ENCODE data around the gene ELOVL7. TPM values are rescaled to one million over a fixed set of nuclear protein-coding genes. Genes with fewer than 3 reads are reported as not detected.

Gene ELOVL7
- total and polyA plus RNA-seq, 2 of the 8 experiments (the other 6 are each of a cell fraction or from before 2014, with no cell fraction given) = 3.1 to 5.1 TPM

DNA sequence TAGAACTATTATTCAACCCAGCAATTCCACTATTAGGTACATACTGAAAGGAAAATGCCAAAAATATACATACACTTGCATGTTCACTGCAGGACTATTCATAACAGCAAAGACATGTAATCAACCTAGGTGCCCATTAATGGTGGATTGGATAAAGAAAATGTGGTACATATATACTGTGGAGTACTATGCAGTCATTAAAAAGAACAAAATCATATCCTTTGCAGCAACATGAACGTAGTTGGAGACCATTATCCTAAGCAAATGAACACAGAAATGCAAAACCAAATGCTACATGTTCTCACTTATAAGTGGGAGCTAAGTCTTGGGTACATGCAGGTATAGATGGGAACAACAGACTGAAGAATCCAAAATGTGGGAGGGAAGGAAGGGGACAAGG lies 67.7 kb downstream of the ELOVL7 start:
- FAIRE-seq (no peak), DNase-seq (ENCODE audit: low read depth in 1 of 2, low spot score in 2 of 2) (no peak)
- Histone ChIP-seq H2AK5ac (ENCODE audit: low read depth, low read length) (no peak overlapping the region), H3K9me3 (ENCODE audit: insufficient read depth in 2 of 2, low read depth in 1 of 2, low read length in 1 of 2) (peaks cover 0 to 2% of the 10 kb centered on the region in 2 experiments; a peak in 1 of 4 replicates), H3K14ac (ENCODE audit: insufficient read length) (no peak overlapping the region), H2BK20ac (ENCODE audit: low read length) (no peak overlapping the region), H3K18ac (ENCODE audit: extremely low read depth, low read length) (no peak overlapping the region), H3K36me3 (ENCODE audit: control insufficient read depth in 2 of 4, insufficient read depth in 4 of 4, low read length in 3 of 4) (no peaks in the 10 kb centered on the region), H3K4me1 (replicated peaks in 1 of 4; ENCODE audit: control insufficient read depth in 3 of 4, insufficient read depth in 4 of 4, low read length in 3 of 4) (peaks cover 0 to 4% (median 2%) of the 10 kb centered on the region in 4 experiments; a peak in 2 of 7 replicates), H3K79me1 (ENCODE audit: low read depth, low read length) (no peaks in the 10 kb centered on the region), H4K8ac (ENCODE audit: extremely low read depth, insufficient read depth, low read length) (no peak overlapping the region), H3K27ac (ENCODE audit: low read depth, low read length) (no peak overlapping the region), H3K23me2 (ENCODE audit: low read depth, low read length) (no peaks in the 10 kb centered on the region), H3K4ac (replicated peaks; ENCODE audit: insufficient read length, low read depth, low read length) (no peak overlapping the region), H3K9ac (replicated peaks in 1 of 4; ENCODE audit: extremely low read depth in 1 of 4, low read depth in 3 of 4, low read length in 3 of 4) (no peak overlapping the region), H4K20me1 (replicated peaks in 1 of 2; ENCODE audit: control insufficient read depth in 1 of 2, insufficient read depth in 2 of 2, low read length in 2 of 2) (no peaks in the 10 kb centered on the region), H3K79me2 (ENCODE audit: control insufficient read depth in 1 of 2, insufficient read depth in 2 of 2, low read length in 2 of 2) (no peaks in the 10 kb centered on the region), H3K4me2 (ENCODE audit: insufficient read depth in 1 of 2, low read depth in 2 of 2, low read length in 2 of 2) (no peak overlapping the region), H2BK15ac (ENCODE audit: low read length) (no peak overlapping the region), H4K5ac (ENCODE audit: insufficient read length, low read depth, low read length) (no peak overlapping the region), H3K23ac (ENCODE audit: insufficient read length) (no peak overlapping the region), H4K91ac (replicated peaks; ENCODE audit: insufficient read length, low read length) (no peak overlapping the region), H2AFZ (ENCODE audit: low read length) (no peak overlapping the region), H2BK12ac (ENCODE audit: low read depth, low read length) (no peak overlapping the region), H2BK120ac (replicated peaks; ENCODE audit: low read depth, low read length) (no peak overlapping the region), H2BK5ac (ENCODE audit: low read depth, low read length) (no peak overlapping the region), H3K4me3 (ENCODE audit: extremely low read depth in 1 of 4, insufficient read depth in 2 of 4, low read depth in 3 of 4, low read length in 4 of 4) (no peak overlapping the region), H3K27me3 (replicated peaks in 1 of 4; ENCODE audit: control insufficient read depth in 3 of 4, extremely low read depth in 1 of 4, insufficient read depth in 3 of 4, low read length in 3 of 4) (no peaks in the 10 kb centered on the region), H3K56ac (replicated peaks; ENCODE audit: insufficient read length, low read depth, low read length) (no peak overlapping the region)
- WGBS, 2 experiments (ENCODE audit: extremely low coverage in 1 of 2, insufficient coverage in 1 of 2, insufficient read length in 1 of 2, insufficient replicate concordance in 2 of 2, low coverage in 1 of 2, low lambda C conversion rate in 2 of 2, missing lambda C conversion rate in 1 of 2) = 84% methylated on average over 1 of the region's 1 CpG; no CpG with 5 or more reads in 1 of the 2 experiments
- ChIA-PET CTCF (ENCODE audit: partially characterized antibody) (no interaction called here), POLR2A (ENCODE audit: partially characterized antibody) (interaction anchor here (0.6 kb wide), 1 partner anchor 65 kb away, joined by 4 read pairs; no protein-coding TSS in a partner anchor)
- TF ChIP-seq RBBP5 (IDR thresholded peaks at IDR 0.05; ENCODE audit: borderline replicate concordance, low read depth, low read length) (no peak), SP4 (IDR thresholded peaks at IDR 0.05; ENCODE audit: low read length) (no peak), TEAD4 (IDR thresholded peaks at IDR 0.05; ENCODE audit: low read depth, low read length) (no peak), EP300 (IDR thresholded peaks at IDR 0.05; ENCODE audit: borderline replicate concordance in 1 of 2, low read depth in 2 of 2, low read length in 2 of 2) (no peak), CHD1 (IDR thresholded peaks at IDR 0.05; ENCODE audit: low read depth, low read length) (no peak), CTBP2 (IDR thresholded peaks at IDR 0.05; ENCODE audit: borderline replicate concordance, insufficient read depth, insufficient read length, low read length) (no peak), RFX5 (IDR thresholded peaks at IDR 0.05; ENCODE audit: borderline replicate concordance, low read depth, low read length) (no peak), RAD21 (IDR thresholded peaks at IDR 0.05 in 1 of 2, conservative IDR thresholded peaks at IDR 0.05 in 1 of 2; ENCODE audit: low read depth in 2 of 2, low read length in 2 of 2) (no peak), BCL11A (IDR thresholded peaks at IDR 0.05; ENCODE audit: low read depth in 2 of 2, low read length in 2 of 2) (no peak), ASH2L (IDR thresholded peaks at IDR 0.05; ENCODE audit: low read length) (no peak), RXRA (IDR thresholded peaks at IDR 0.05; ENCODE audit: insufficient read depth, low read depth, low read length) (no peak)
- TF ChIP-seq, protein P1, sequence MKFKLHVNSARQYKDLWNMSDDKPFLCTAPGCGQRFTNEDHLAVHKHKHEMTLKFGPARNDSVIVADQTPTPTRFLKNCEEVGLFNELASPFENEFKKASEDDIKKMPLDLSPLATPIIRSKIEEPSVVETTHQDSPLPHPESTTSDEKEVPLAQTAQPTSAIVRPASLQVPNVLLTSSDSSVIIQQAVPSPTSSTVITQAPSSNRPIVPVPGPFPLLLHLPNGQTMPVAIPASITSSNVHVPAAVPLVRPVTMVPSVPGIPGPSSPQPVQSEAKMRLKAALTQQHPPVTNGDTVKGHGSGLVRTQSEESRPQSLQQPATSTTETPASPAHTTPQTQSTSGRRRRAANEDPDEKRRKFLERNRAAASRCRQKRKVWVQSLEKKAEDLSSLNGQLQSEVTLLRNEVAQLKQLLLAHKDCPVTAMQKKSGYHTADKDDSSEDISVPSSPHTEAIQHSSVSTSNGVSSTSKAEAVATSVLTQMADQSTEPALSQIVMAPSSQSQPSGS (IDR thresholded peaks at IDR 0.05; ENCODE audit: low read length) = no peak
